Measurements from ENCODE around the gene TMPRSS11E.
"Not testable (repeated sequence)": the region's sequence is repeated elsewhere in the genome, so short reads cannot be mapped to it uniquely, and the experiment has no call there.

Gene TMPRSS11E

DNA sequence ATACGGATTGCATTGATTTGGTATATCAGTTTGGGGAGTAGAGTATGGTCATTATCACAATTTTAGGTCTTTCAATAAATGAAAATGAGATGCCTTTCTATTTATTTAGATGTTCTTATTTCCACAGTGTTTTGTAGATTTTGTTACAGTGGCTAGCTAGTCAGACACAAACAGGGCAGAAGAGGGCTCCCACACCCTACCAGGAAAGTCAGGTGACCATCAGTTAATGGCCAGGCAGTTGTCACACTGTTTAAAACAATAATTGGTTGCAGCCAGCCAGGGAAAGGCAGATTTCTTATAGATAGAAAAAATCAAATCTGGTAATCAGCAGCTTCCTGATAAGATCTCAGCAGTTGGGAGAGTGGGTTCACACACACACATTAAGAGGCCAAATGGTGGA lies 71.6 kb downstream of the TMPRSS11E start:
- Histone ChIP-seq H3K4me1 (ENCODE audit: control insufficient read depth, insufficient read depth, low read length) (no peaks in the 10 kb centered on the region), H3K27me3 (ENCODE audit: control insufficient read depth, insufficient read depth, low read length) (no peaks in the 10 kb centered on the region), H3K9me3 (ENCODE audit: control insufficient read depth, low read length) (no peaks in the 10 kb centered on the region), H3K9ac (ENCODE audit: low read length) (no peak overlapping the region), H3K4me3 (ENCODE audit: low read length) (no peak overlapping the region), H3K36me3 (ENCODE audit: control insufficient read depth, insufficient read depth, low read length) (no peaks in the 10 kb centered on the region)

DNA sequence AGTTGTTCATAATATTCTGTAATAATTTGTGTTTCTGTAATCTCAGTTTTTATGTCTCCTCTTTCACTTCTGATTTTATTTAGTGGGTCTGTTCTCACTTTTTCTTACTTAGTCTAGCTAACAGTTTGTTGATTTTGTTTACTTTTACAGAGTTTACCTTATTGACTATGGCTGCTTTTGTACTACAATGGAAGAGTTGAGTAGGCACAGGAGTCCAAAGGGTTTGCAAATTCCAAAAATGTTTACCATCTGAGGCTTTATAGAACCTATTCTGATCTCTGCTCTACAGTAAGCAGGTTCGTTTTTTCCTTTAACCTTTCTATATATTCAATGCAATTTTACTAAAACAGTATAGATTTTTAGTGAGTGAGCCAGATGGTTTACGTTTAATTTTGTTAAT lies 73.7 kb downstream of the TMPRSS11E start:
- H3K9ac ChIP-seq (ENCODE audit: low read length), result no peak overlapping the region
- no peaks in the 10 kb centered on the region for H3K4me1 ChIP-seq (ENCODE audit: control insufficient read depth, insufficient read depth, low read length)
- H3K9me3 ChIP-seq (ENCODE audit: control insufficient read depth, low read length), result no peaks in the 10 kb centered on the region
- H3K27me3 ChIP-seq (ENCODE audit: control insufficient read depth, insufficient read depth, low read length), result no peaks in the 10 kb centered on the region
- H3K4me3 ChIP-seq (ENCODE audit: low read length), result no peak overlapping the region
- H3K36me3 ChIP-seq (ENCODE audit: control insufficient read depth, insufficient read depth, low read length), result no peaks in the 10 kb centered on the region

DNA sequence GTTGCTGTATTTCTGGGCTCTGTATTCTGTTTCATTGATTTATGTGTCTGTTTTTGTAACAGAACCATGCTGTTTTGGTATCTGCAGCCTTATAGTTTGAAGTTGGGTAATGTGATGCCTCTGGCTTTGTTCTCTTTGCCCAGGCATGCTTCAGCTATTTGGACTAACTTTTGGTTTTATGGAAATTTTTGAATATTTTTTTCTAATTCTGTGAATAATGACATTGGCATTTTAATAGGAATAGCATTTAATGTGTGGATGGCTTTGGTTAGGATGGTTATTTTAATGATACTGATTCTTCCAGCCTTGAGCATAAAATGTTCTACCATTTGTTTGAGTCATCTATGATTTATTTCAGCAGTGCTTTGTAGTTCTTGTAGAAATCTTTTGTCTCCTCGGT lies 75.0 kb downstream of the TMPRSS11E start:
- not testable (repeated sequence) for H3K9ac ChIP-seq (ENCODE audit: low read length); H3K9me3 ChIP-seq (ENCODE audit: control insufficient read depth, low read length); H3K4me3 ChIP-seq (ENCODE audit: low read length); H3K36me3 ChIP-seq (ENCODE audit: control insufficient read depth, insufficient read depth, low read length); H3K4me1 ChIP-seq (ENCODE audit: control insufficient read depth, insufficient read depth, low read length); H3K27me3 ChIP-seq (ENCODE audit: control insufficient read depth, insufficient read depth, low read length)

DNA sequence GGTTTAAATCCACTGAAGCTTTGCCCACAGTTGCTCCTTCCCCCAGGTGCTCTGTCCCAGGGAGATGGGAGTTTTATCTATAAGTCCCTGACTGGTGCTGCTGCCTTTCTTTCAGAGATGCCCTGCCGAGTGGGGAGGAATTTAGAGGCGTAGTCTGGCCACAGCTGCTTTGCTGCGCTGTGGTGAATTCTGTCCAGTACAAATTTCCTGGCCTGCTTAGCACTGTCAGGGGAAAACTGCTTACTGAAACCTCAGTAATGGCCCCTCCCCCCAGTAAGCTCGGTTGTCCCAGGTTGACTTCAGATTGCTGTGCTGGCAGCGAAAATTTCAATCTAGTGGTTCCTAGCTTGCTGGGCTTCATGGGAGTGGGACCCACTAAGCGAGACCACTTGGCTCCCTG lies 88.7 kb downstream of the TMPRSS11E start:
- no peak overlapping the region for H3K9ac ChIP-seq (ENCODE audit: low read length)
- H3K4me3 ChIP-seq (ENCODE audit: low read length), result no peak overlapping the region
- no peaks in the 10 kb centered on the region for H3K9me3 ChIP-seq (ENCODE audit: control insufficient read depth, low read length)
- H3K4me1 ChIP-seq (ENCODE audit: control insufficient read depth, insufficient read depth, low read length), result no peaks in the 10 kb centered on the region
- H3K27me3 ChIP-seq (ENCODE audit: control insufficient read depth, insufficient read depth, low read length), result no peaks in the 10 kb centered on the region
- H3K36me3 ChIP-seq (ENCODE audit: control insufficient read depth, insufficient read depth, low read length), result no peaks in the 10 kb centered on the region

DNA sequence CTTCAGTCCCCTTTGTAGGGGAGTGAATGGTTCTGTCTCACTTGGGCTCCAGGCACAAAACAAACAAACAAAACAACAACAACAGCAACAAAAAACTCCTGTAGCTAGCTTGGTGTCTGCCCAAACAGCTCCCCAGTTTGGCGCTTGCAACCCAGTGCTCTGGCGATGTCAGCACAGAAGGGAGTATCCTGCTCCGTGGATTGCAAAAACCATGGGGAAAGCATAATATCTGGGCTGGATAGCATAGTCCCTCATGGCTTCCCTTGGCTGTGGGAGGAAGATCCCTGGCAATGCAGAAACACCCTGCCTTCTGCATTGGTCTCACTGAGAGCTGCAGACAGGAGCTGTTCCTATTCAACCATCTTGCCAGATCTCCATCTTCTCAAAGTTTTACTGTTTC lies 89.1 kb downstream of the TMPRSS11E start:
- Histone ChIP-seq H3K4me3 (ENCODE audit: low read length) (no peak overlapping the region), H3K27me3 (ENCODE audit: control insufficient read depth, insufficient read depth, low read length) (no peaks in the 10 kb centered on the region), H3K36me3 (ENCODE audit: control insufficient read depth, insufficient read depth, low read length) (no peaks in the 10 kb centered on the region), H3K9ac (ENCODE audit: low read length) (no peak overlapping the region), H3K4me1 (ENCODE audit: control insufficient read depth, insufficient read depth, low read length) (no peaks in the 10 kb centered on the region), H3K9me3 (ENCODE audit: control insufficient read depth, low read length) (no peaks in the 10 kb centered on the region)

DNA sequence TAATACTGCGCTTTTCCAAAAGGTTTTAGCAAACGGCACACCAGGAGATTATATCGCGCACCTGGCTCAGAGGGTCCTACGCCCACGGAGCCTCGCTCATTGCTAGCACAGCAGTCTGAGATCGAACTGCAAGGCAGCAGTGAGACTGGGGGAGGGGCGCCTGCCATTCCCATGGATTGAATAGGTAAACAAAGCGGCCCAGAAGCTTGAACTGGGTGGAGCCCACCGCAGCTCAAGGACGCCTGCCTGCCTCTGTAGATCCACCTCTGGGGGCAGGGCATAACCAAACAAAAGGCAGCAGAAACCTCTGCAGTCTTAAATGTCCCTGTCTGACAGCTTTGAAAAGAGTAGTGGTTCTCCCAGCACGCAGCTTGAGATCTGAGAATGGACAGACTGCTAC lies 95.5 kb downstream of the TMPRSS11E start:
- not testable (repeated sequence) for H3K9ac ChIP-seq (ENCODE audit: low read length); H3K27me3 ChIP-seq (ENCODE audit: control insufficient read depth, insufficient read depth, low read length); H3K9me3 ChIP-seq (ENCODE audit: control insufficient read depth, low read length); H3K4me3 ChIP-seq (ENCODE audit: low read length); H3K4me1 ChIP-seq (ENCODE audit: control insufficient read depth, insufficient read depth, low read length); H3K36me3 ChIP-seq (ENCODE audit: control insufficient read depth, insufficient read depth, low read length)
